GM18505 (cell line): ENCODE results near the gene WNT7B.

Experiments used
- ATAC-seq: cut with Tn5 transposase; IDR thresholded peaks from one replicate; pipeline ENCODE4 v1.9.1; 2021; ENCODE audit not compliant: unreplicated experiment
- POLR2A ChIP-seq: IDR thresholded peaks from 4 replicates; pipeline ENCODE4 v1.6.1; 2011; ENCODE audit warnings: borderline replicate concordance; ENCODE audit not compliant: insufficient read depth, insufficient read length; ENCODE audit errors: extremely low read depth

WNT7B gene

DNA sequence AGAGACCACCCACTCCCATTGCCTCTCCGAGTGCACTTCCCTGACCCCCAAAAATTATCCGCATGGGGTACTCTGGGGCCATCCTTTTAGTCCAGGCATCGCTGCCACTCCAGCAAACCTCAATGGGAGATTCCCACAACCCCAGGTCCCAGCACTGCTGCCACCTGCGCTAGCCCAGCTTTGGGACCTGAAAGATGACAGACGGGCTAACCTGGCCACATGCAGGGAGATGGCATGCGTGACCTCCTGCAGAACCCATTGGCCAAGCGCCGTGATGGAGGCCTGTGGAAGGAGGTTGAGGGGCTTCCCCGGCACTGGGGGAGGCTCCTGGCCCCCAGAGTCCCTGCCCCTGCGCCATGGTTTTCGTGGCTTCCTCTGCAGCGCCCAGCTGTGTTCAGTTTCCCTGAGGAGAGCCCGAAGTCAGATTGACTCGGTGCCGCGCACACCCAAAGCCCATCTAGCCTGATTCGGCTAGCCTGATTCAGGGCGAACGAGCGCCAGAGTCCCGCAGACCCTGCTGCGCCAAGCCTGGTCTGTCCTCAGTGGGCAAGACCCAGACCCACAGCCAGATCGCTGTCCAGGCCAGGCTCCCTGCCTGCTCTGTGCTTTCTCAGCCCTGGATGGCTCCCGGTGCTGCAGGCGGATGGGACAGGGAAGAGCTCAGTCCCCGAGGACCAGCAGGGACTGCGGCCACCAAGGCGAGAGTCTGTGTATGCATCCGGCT is 751 bp upstream of the WNT7B start:
- TF ChIP-seq POLR2A = no peak
- no peak for ATAC-seq

DNA sequence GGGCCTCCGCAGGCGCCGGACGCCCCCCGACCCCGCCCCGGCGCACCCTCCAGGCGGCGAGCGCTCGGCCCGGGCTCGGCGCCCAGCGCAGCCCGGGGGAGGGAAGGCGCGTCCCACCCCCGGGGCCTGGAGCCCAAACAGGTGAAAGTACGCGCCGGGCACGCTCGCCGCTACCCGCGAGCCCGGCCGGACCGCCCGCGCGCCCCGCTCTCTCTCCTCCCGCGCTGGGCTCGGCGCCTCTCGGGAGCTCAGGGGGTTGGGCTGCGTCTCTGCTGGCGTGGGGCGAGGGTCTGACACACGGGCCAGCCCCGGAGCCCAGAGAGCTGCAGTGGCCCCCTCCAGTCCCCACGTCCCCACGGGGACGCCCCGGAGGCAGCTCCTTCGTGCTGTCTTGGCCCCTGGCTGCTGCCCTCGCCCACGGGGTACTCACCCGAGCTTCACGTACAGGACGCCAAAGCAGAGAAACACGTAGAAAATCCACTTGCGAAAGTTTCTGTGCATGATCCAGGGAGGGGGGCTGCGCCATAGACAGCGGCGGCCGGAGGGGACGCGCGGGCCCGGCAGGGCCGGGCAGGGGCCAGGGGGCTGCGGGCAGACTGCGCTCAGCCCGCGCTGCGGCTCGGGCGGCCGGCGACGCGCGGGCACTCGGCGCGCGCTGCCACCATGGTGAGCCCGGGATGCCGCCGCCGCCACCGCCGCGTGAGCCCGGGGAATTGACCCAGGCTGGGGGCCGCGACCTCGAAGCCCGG is 534 bp downstream of the WNT7B start:
- ATAC-seq = no peak
- no peak for TF ChIP-seq POLR2A

DNA sequence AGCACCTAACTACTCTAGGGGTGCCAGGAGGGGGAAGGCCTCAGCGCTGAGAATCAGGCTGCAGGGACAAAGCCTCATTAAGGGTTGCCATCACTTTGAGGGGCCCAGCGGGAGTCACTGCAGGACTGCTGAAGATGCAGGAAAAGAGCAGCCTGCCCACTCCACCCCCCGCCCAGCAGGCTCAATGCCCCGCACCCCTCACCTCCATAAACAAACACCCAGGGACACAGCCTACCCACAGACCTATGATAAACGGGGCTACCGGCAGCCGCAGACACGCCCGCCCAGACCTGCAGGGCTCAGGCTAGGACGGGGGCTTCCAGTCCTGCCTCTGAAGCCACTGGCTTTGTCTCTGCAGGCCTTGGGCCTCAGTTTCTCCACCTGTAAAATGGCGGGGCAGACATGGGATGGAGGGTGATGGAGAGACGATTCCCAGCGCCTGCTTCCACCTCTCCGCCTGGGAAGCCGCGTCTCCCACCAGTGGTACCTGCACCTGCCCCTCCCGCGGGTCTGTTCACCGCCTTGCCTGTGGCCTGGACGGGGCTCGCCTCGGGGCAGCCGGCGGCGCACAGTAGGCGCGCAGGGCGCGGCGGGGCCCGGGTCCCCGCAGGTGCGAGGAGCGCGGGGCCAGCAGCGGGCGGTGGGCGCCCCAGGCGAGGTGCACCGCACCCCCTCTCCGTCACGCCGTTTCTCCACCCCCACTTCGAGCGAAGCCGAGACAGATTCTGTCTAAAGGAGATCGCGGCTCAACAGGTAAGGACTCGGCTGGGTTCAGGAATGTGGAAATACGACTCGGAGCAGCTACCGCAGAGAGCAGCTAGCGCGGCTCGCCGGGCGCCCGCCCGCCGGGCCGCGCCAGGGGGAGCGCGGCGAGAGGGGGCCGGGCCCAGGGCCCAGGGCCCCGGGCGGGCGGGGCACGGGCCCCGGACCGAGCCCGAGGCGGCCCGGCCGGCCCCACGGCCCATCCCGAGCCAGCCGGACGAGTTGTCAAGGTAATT is 1.5 kb downstream of the WNT7B start:
- no peak for TF ChIP-seq POLR2A
- ATAC-seq = no peak

DNA sequence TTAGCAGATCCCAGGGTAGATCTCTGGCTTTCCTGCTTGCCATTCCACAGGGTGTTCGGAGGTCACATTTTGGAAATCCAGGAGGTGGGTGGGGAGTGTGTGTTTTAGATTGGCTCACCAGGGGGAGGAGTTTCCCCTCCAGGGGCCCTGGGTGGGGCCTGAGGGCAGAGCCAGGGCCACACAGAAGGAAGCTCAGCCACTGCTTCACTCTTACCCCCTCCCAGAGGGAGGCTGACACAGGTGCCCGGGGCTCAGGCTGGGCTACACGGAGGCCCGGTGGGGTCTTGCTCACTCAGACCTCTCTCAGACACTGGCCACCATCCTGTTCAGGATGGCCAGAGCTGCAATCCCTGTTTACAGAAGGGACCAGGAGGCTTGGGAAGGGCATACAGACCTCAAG is 2.5 kb downstream of the WNT7B start:
- no peak for ATAC-seq
- no peak for TF ChIP-seq POLR2A

DNA sequence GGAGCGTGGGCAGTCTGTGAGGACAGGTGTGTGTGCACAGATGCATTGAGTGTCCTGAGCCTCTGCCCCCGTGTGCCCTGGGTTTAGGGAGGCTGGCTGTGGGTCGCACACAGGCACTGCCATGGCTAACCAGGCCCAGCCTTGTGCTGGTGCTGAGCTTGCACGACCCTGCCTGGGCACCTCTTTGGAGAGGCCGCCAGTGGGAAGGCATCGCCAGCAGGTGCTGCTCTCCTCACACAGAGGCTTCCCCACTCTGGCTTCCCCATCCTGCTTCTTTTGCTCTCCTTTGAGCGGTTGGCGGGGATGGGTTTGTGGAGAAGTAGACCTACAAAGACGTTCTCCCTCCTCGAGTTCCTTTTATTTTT is 4.1 kb downstream of the WNT7B start:
- no peak for ATAC-seq
- no peak for TF ChIP-seq POLR2A

DNA sequence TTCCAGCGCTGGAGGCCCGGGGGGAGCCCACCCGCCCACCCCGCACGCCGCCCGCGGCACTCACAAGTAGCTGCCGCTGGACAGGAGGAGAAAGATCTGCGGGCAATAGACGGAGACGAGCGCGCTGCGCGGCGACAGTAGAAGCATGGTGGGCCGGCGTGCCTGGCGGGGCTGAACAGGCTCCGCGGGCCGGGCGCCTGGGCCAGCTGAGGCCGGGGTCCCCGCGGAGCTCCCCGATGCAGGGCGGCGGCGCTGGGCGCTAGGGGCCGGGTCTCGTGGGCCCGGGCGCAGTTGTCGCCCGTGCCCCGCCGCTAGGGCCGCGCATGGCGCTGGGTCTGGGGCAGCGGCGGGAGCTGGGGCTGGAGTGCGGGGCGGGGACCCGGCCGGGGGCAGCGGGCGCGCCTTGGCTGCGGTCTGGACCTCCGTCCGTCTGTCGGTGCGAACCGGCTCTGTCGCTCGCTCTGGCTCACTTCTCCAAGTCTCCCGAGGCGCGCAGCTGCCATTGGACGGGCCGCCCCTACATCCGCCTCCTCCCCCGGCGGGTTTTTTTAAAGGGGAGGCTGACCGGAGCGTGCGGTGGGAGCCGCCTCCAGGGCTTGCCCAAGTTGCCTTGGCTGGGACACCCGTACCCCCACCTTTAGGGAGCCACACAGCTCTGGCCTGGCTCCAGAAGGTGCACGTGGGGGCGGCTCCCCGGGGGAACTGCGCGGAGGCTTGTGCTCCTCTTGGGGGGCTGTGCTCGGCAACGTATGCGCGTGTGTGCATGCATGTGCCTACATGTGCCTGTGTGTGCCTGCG is 4.7 kb downstream of the WNT7B start:
- ATAC-seq = no peak
- no peak for TF ChIP-seq POLR2A

DNA sequence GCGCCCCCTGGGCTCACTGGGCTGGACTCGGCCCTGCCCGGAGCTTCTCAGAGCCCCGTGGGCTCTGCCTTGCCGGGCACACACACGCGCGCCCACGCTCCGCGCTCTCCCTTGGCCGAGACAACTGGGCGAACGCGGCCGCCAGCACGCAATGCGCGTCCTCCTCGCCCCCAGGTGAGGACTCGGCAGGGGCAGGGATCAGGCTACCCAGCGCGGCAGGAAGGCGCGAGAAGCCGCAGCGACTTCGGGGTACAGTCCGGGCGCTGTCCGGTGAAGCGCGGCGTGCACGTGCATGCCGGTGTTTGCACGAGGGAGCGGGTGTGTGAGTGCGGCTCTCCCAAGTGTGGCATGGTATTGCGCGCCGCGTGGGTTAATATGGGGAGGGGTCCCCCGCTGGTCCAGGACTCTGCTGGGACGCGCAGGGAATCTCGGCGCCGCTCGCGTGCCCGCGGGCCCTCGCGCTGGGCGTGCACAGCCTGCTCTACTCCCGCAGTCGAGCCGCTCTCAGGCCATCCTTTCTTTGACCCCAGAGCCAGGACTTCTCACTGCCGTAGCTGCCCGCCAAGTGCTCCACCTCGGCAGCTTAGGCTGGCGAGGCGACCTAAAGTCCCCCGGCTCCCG is 5.4 kb downstream of the WNT7B start:
- no peak for TF ChIP-seq POLR2A
- no peak for ATAC-seq

DNA sequence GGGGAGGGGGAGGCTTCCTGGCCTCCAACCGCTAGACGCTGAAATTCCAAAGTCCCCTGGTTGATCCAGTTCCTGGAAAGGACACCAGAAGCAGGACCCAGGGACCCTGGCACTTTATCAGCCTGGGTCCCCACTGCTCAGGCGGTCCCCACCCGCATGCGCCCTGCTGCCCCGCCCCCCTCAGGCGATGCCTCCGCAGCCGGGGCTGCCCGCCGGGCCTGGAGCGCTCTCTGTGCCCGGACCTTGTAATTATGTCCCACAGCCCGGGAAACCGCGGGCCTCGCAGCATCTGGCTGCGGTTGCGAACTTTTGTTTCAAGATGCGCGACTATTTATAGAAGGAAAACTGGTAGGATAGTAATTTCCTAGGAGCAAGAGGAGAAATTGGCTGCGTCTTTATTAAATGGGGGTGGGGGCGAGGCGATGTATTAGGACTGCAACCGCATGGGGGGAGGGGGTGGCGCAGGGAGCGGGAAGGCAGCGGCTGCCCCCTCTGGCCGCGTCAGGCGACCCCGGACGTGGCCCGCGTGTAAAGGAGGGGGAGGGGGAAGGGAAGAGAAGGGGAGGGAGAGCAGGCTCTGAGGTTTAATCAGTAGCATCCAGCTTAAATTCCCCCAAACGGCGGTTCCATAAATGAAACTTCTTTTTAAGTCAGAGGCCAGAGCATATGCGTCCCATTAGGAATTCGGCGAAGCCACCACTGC is 6.1 kb downstream of the WNT7B start:
- ATAC-seq = no peak
- no peak for TF ChIP-seq POLR2A

DNA sequence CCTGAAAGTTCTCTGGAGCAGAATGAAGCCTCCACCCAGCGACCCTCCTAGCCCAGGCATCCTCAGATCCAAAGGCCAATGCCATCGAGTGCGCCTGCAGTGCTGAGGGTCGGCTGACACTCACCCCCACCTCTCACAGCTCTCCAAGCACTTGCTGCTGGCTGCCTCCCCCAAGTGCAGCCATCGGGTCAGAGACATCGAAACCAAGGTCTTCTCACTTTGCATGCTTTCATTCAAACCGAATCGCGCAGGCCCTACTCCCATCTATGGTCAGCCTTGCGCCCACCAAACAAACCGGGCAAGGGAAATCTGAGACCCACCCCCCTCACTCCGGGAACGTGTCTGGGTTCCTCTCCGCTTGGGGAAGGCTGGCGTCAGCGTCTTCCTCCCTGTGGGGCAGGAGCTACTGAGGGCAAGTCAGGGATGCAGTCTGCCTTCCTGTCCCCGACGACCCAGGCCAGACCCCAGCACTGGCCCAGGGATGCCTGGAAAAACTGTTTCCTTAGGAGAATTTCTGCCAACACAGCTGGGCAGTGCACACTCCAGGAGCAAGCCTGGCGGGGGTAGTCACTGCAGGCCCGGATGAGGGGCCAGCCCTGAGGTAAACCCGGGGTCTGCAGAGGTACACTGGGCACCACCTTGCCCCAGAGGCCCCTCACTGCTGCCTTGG is 7.0 kb downstream of the WNT7B start:
- ATAC-seq = no peak
- TF ChIP-seq POLR2A = no peak

DNA sequence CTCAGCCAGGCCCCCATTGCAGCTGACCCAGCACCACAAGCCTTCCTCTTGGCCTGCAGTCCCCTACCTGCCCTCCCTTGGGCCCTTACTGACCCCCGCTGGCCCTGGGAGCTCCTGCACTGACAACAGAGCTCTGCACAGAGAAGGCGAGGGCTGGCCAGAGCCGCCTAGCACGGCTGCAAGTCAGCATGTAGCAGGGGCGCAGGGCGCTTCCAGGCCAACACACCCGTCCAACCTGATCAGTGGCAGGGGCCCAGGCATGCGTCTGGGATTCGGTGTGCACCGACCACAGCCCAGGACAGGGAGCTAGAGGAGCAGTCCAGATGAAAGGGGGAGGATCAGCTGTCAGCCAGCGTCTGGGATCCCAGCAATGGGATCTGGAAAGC is 7.6 kb downstream of the WNT7B start:
- no peak for TF ChIP-seq POLR2A
- ATAC-seq = no peak

DNA sequence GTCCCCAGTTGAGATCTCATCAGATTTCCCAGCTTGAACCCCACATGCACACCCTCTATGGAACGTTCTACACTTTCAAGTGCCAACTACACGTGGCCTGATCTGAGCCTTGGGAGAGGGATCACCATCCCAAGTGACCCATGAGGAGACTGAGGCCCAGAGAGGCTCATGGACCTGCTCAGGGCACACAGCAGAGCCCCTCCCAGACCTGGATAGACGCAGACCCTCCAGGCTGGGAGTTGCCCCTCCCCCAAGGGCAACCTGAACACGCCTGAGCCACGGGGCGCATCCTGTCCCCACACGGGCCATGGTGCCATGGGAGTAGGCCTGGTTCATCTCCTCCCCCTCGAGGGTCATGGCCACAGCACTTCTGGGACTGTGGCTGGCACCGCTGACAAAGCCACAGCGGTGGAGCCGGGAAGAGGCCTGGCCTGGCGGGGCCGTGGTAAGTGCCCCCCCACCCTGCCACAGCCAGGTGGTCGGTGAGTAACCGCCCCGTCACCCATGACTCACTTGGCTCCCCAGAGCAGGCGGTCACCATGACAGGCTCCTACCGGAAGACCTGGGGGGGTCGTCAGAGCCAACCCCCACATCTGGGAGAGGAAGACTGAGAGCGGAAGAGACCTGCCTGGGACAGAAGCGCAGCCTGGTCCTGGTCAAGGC is 8.1 kb downstream of the WNT7B start:
- TF ChIP-seq POLR2A = no peak
- ATAC-seq = no peak
